Lower lobe of right lung (tissue), 2 donors: ENCODE results near the gene SGSM1. TPM values are rescaled to one million over a fixed set of nuclear protein-coding genes. Genes with fewer than 3 reads are reported as not detected.

ENCODE experiments used
- ATAC-seq, 2 donors: fragments of 200-7000 bp; cut with Tn5 transposase; one replicate each; pipeline ENCODE4 v1.9.1; 2020 to 2022; ENCODE audit warnings: mild to moderate bottlenecking in 2 of 2, moderate library complexity in 2 of 2
- DNase-seq: peaks from one replicate; pipeline ENCODE4 v3.0.0-alpha.2; 2020
- H3K27ac ChIP-seq: fragments of 200-600 bp; one replicate; pipeline ENCODE4 v1.8.0; 2022
- H3K27me3 ChIP-seq: fragments of 200-600 bp; one replicate; pipeline ENCODE4 v1.8.0; 2022; ENCODE audit warnings: low read depth
- H3K36me3 ChIP-seq: fragments of 200-600 bp; one replicate; pipeline ENCODE4 v1.8.0; 2022; ENCODE audit warnings: mild to moderate bottlenecking
- H3K4me1 ChIP-seq: fragments of 200-600 bp; one replicate; pipeline ENCODE4 v1.8.0; 2022
- H3K4me3 ChIP-seq: fragments of 200-600 bp; one replicate; pipeline ENCODE4 v1.8.0; 2022; ENCODE audit warnings: mild to moderate bottlenecking
- H3K9me3 ChIP-seq: fragments of 200-600 bp; one replicate; pipeline ENCODE4 v1.8.0; 2022
- CTCF ChIP-seq: fragments of 200-600 bp; IDR thresholded peaks from one replicate; pipeline ENCODE4 v1.8.0; 2022; ENCODE audit warnings: antibody characterized with exemption, mild to moderate bottlenecking
- intact Hi-C: fragments of 100-400 bp; cut with DNase I; formaldehyde crosslinking; loops from one replicate; pipeline ENCODE4 v1.11.0; 2022
- total RNA-seq: library from RNA; stranded (reverse); fragmentation: NEBNext Ultra II Directional; extraction: Animal tissue kit (Norgen Biotek cat#: 25700); gene quantifications from one replicate; pipeline ENCODE4 v1.2.1, GENCODE V29; 2021
- donor health status: DM: no; HTN: yes; CAD: no; lungs with severe emphysema.

The SGSM1 gene
- total RNA-seq, 1 donor from 2014 or later, result 2.9 TPM

GRCh38 chr22:24965822-24966626 is 160.0 kb downstream of the SGSM1 start:
- Histone ChIP-seq H3K27me3 (no peaks in the 10 kb centered on the region), H3K9me3 (no peaks in the 10 kb centered on the region), H3K36me3 (no peaks in the 10 kb centered on the region), H3K27ac (peak overlapping the region; percentile 44), H3K4me1 (peaks cover 30% of the 10 kb centered on the region), H3K4me3 (no peak overlapping the region)
- intact Hi-C loops, result no loop called here
- no peak for TF ChIP-seq CTCF
- DNase-seq (peak; percentile 84), ATAC-seq (peak; percentile 93 to 96)

GRCh38 chr22:24968066-24968561 is 162.1 kb downstream of the SGSM1 start:
- no peaks in the 10 kb centered on the region for H3K36me3 ChIP-seq
- H3K4me1 ChIP-seq, result peaks cover 34% of the 10 kb centered on the region
- peak overlapping the region; percentile 31 for H3K27ac ChIP-seq
- H3K27me3 ChIP-seq, result no peaks in the 10 kb centered on the region
- H3K9me3 ChIP-seq, result no peaks in the 10 kb centered on the region
- TF ChIP-seq CTCF, result no peak
- DNase-seq (no peak), ATAC-seq (no peak)
- H3K4me3 ChIP-seq, result no peak overlapping the region
- intact Hi-C loops, result no loop called here

- Histone ChIP-seq H3K4me1 (peaks cover 34% of the 10 kb centered on the region), H3K4me3 (no peak overlapping the region), H3K27ac (peak overlapping the region; percentile 55), H3K36me3 (no peaks in the 10 kb centered on the region), H3K9me3 (no peaks in the 10 kb centered on the region), H3K27me3 (no peaks in the 10 kb centered on the region)
- TF ChIP-seq CTCF, result no peak
- DNase-seq, result no peak
- intact Hi-C loops, result no loop called here
- no peak for ATAC-seq
Measured at GRCh38 chr22:24969560-24970301, 163.7 kb downstream of the SGSM1 start.

GRCh38 chr22:24972369-24972768 is 166.4 kb downstream of the SGSM1 start:
- Histone ChIP-seq H3K4me1 (peaks cover 37% of the 10 kb centered on the region), H3K36me3 (no peaks in the 10 kb centered on the region), H3K27me3 (no peaks in the 10 kb centered on the region), H3K9me3 (no peaks in the 10 kb centered on the region), H3K4me3 (no peak overlapping the region), H3K27ac (no peak overlapping the region)
- no peak for ATAC-seq
- no peak for TF ChIP-seq CTCF
- no peak for DNase-seq
- intact Hi-C loops, result no loop called here

- DNase-seq (no peak), ATAC-seq (no peak)
- no peaks in the 10 kb centered on the region for H3K9me3 ChIP-seq
- no peaks in the 10 kb centered on the region for H3K36me3 ChIP-seq
- no peaks in the 10 kb centered on the region for H3K27me3 ChIP-seq
- H3K27ac ChIP-seq, result no peak overlapping the region
- TF ChIP-seq CTCF, result no peak
- H3K4me1 ChIP-seq, result peaks cover 38% of the 10 kb centered on the region
- intact Hi-C loops, result no loop called here
- no peak overlapping the region for H3K4me3 ChIP-seq
Measured at GRCh38 chr22:24973872-24974271, 167.9 kb downstream of the SGSM1 start.
